Dermis microvascular lymphatic vessel endothelial cell (primary cell): ENCODE results near the gene ING3. TPM values are rescaled to one million over a fixed set of nuclear protein-coding genes. Genes with fewer than 3 reads are reported as not detected.

Experiments
- DNase-seq, 2 donors: peaks; one replicate each; pipeline versions ENCODE4 v3.0.0 to v3.0.0-alpha.2; 2010; ENCODE audit warnings: low read depth in 2 of 2
- total RNA-seq: library from RNA; depleted of rRNA; stranded (reverse); fragments of >200 nt; gene quantifications from 2 replicates; pipeline ENCODE4 v1.2.1, GENCODE V29; 2014

The ING3 gene
- total RNA-seq, 1 donor from 2014 or later, result 21.1 TPM

DNA sequence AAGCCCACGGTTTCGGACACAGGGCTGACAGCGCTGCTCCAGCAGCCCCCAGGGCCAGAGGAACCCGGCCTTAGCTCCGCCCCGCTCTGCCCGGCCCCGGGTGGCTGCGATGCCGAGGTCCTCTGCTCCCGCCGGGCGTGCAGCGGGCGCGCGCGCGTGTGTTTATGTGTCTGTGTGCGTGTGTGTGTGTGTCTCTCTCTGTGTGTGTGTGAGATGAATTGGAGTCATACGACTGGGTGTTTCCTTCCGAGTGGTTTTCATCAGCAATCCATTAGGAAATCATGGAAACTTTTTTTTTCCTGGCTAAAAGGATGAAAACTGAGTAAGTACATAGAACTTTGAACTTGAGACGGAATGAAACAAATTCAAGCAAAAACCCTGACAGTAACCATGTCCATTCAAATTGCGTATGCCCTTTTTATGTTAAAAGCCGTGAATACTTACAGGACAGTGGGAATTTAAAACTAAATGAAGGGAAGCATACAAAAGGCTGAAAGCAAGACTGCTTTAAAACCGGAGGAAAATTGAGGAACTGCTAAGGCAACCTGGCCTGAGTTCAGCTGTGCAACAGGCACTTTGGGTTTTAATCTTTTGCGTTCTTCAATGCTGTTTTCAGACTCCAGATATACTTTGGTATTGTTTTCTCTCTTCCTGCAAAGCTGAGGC is 38.1 kb downstream of the ING3 start, which contains the start of gene CPED1:
Gene CPED1 (plus strand): TSS at position 121 of the 666 bp plus-strand sequence. CDS start 911 bp downstream, outside the sequence.
- DNase-seq, result peak; percentile 67 to 74

DNA sequence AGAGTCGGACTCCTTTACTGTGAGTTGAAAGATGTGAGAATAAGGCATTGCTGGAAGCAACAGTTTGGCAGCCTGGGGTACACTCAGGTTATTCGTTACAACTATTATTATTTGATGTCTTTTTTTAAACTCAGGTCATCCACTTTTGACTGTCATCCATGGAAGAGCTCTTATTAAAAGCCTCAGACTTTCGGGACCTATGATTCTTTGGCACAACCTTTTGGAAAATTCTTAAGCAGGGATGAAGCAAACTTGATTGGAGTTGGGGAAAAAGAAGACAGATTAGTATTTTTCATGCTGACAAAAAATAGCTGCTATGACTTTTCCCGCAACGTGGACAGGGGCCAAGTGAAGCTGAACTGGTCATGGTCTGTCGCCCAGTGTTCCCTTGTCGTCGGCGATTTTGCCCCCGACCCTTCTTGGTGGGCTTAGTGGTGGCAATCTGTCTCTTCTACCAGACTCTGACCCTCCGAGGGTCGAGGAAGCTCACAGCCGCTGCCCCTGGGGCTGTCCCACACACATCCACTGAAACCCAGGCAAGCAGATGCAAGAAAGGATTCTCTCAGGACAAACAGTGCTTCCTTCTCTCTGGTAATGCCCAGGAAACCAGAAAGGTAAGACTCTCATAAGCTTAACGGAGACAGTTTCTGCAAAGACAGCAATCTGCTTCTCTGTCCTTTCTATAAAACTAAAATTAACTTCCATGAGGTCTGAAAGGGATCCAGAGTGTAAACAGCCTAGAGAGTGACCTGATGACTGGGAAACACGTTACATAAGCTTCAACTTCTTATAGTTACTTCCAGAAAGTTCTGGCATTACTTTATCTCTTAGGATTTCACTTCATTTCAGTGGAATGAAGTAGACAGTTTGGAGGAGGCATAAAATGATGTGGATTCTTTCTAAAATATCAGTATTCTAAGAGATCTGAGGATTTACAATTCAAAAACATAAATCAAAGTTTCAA is 39.0 kb downstream of the ING3 start:
- no peak for DNase-seq

DNA sequence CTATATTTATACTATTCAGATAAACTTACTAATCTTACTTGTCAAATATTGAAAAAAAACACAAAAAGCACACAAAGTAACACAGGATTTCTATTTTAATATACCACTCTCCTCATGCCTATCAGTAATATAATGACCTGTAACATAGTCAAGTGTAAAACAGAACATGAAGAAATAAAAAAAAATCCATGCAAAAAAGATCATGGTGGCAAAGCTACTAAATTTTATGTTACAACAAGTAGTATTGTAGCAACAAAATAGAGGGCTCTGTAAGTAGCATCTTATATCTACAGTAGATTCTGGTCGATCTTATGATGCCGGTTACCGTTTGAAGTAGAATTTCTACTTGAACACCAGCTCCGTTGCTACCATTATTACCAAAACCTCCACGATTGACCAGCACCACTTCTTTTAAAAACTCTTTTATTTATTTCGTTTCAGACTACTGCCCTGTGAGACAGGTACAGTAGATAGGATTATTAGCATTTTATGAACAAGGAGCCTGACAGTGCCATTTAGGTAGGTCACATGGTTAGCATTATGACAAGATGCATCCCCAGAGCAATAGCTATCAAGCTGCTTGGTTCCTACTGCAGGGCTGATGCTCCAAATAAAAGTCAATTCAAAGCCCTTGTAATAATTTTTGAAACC is 40.0 kb downstream of the ING3 start:
- DNase-seq, result no peak

DNA sequence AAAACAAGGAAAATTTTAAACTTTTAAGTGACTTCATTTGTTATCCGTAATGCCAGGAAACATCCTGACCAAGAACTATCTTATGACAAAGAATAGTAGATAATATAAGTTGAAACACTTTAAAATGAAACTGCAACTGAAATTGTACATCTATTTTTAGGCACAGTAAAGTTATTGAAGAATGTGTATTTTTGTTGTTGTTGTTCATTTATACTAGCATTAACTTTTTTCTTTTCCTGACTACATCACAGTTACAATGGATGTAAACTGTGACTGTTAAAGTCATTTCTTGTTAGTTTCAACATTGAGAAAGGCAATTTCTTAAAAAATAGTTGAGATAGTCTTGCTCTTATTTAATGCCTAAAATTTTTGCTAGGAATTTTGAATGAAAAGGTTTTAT is 40.6 kb downstream of the ING3 start:
- DNase-seq, result no peak

DNA sequence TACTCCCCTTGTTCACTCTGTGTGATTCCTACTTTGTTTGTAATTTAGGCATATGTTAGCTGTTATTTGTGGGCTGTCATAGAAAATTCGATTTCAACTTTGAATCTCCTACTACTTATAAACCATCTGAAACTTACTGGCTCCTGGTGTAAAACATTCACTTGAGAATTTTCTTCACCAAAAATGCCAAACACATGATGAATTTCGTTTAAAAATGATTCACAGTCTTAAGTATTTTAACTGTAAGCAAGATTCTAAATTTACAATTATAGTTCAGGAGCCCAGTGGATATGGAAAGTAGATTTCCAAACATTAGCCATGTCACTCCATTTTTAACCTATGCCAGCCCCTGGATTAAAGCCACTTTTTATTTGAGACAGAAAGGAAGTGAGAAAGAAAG is 41.0 kb downstream of the ING3 start:
- no peak for DNase-seq

DNA sequence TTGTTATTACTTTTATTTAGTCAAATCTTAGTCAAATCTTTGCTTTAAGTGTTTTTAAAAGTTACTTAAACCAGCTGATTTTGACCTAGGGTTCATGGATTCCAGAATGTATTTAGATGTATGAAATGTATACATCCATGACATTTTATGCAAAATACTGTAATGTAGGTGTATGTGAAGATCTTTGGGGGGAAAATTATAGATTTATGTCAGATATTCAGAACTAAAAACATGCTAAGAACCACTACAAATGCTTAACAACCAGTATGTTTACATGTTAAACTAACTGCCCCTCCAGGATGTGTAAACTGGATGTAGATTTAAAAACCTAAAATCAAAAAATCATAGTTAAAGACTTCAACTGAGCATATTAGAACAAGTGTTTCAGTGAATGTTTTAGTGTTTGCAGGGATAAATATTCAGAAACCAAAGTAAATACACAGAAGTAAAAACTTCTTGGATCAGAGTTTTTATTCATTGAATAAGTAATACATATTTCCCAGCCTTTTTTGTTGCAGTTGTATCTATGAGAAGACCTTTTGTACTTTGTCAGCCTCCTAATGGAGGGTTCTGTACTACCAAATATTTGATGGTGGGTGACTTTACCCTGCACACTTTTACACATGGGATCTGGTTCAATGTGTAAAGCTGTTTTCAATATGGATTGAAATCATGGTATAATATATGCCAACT is 41.8 kb downstream of the ING3 start:
- DNase-seq, result no peak

DNA sequence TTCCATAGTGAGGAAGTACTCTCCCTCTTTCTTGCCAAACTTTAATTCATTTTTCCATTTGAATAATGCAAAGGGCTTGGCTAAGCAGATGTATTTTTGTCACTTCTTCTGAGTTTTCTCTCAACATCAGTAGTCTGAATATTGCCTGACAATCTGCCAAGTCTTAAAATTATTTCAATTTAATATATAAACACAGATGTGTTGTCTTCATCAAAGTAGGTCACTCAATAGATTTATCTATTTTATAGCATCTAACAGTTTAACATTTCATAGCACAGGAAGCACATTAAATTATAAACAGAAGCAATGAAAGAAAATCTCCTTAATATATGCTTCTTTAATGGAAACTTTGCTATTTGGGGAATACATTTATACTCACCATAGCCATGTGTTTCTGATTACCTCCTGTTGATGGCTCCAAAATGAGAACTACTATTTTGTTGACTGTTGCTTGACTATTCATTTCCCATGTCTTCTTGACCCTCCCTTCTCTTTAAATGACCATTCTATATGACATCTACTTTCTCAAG is 42.5 kb downstream of the ING3 start:
- no peak for DNase-seq

DNA sequence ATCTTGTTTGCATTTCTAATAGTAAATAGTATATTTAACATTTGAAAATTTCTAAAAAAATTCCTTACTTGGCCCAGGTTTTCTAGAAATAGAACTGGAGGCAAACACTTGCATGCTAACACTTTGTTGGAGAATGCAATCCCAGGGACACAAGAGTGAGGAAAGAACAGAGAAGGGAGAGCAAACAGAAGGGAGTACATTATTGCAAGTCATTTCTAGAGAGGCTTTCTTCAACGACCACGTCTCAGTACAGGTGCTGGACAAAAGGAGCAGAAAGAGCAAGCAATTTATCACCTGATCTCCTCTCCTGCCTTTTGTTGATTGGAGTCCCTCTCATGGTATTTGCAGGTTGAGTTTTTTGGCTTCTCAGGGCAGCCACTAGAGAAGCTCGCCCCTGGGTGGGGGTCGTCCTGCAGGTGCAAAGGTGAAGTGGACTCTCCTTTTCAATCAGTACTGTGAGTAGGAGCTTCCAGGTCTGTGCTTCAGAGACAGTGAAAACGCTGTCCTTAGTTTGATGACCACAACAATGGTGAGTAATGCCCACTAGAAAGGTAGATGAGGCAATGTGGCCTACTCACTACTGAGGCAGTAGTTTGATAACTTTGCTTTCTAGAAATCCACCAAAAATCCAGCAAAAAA is 43.1 kb downstream of the ING3 start:
- DNase-seq, result no peak

DNA sequence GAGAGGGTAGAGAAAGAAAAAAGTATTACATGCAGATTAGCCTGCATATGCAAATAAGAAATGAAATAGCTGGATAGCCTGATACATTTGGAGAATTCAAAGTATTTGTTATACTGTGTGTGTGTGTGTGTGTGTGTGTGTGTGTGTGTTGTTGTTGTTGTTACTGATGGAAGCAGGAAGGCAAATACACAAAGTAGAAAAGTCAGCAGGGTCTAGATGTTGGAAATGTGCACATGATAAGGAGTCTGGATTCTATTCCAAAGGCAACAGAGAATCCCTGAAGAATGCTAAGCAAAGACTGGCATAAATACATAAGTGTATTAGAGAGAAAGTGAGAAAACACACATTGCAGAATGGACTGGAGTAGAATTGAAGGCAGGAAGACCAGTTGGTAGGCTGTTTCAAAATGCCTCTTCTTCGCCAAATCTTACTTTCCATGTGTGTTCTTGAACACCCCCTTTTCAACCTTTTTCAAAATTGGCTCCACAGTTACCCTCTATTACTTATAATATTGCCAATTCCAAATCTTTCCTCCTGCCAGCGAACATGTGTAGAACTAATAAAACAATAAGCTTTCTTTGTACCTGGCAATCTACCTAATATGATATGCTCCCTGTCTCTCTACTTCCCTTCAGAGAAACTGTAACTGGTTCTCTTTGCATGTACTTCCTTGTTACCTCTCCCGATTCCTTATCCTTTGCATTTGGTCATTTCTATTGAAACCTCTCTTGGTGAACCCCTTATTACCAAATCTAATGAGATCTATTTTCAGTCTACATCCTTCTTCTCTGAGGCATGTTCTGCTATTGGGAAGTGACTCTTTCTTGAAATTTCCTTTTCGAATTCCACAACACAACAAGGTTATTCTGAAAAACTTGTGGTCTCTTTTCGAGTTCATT is 44.2 kb downstream of the ING3 start:
- no peak for DNase-seq

DNA sequence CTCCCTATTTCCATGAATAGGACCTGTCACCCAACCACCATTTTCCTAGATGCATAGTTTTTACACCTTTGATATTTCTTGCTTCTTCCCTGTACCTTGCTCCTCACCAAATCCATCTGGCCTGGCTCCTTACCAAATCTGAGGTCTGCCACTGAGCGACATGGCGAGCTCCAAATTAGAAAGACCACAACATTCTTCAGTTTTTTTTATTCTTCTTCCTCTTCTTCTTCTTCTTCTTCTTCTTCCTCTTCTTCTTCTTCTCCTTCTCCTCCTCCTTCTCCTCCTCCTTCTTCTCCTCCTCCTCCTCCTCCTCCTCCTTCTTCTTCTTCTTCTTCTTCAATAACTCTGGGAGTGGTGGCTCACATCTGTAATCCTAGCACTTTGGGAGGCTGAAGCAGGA is 45.1 kb downstream of the ING3 start:
- DNase-seq, result no peak

DNA sequence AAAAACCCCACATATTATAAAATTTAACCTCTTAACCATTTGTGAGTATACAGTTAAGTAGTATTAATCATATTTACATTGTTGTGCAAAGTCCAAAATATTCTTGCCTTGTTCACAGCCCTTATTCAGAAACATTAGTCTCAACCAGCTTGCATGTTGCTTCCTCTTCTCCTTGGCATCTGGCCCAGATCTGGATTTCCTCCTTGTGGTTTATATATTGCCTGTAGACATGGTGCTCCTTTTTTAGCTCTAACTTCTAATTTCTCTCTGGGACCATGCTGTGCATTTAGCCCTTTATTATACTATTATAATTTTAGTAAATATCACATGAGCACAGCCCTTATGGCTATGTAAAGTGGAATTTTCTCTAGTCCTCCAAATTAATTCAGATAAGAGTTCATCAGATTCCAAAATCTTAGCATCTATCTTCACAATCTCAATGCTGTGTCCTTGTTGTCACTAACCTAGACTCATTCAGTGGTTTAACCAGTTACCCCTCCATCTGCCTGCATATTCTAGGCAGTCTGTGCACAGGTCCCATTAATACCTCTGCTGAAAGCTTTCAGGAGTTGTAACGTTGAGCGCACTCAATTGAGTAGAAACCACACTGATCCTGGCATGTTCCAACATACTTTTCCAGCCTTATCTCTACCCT is 45.9 kb downstream of the ING3 start:
- DNase-seq, result peak in 1 of 2 donors; percentile 84

DNA sequence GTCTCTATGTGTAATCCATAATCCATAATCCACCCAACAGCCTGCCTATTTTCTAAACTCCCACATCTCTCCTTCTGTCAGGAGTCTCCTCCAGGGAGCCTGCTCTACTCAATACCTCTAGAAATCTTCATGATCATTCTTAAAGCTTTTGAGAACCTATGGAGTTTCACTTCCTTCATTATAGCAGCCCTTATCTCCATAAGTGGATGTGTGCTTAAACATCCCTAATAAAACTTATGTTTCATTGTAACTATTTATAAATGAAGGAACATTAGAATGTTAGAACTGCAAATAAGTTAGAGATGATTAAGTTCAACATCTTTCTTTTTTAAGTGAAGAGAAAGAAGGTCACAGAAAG is 46.4 kb downstream of the ING3 start:
- no peak for DNase-seq

DNA sequence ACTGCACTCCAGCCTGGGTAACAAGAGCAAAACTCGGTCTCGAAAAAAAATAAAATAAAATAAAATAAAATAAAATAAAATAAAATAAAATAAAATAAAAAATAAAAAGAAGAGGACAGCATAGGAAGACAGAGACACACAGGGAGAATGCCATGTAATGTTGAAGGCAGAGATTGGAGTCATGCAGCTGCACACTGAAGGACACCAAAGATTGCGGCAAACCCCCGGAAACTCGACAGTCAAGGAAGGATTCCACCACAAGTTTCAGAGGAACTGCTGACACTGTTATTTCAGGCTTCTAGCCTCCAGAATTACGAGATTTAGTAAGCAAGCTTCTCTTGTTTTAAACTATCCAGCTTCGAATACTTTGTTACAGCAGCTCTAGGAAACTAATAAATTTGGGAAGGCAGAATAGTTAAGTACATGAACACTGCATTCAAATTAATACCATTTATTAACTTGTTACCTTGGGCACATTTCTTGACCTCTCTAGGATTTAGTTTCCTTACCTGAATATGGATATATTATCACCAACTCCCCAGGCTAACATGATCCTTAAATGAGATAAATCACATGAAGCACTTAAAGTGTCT is 47.4 kb downstream of the ING3 start:
- no peak for DNase-seq

DNA sequence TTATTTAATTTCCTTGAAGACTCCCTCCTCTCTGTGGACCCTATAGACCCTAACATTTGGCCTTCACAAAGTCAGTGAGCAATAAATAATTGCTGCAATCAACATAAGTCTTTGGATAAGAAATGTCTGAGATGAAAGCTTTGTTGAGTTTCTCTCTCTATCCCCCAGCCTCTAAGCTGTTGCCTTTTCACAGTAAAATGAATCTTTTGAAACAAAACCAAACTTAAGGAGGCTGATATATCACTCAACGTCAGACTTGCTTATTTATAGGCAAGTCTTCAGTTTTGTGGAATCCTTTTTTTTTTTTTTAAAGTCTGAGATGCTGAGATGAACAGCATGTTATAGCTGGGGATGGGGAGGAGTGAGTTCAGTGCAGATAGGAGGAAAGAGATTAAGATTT is 47.9 kb downstream of the ING3 start:
- no peak for DNase-seq

DNA sequence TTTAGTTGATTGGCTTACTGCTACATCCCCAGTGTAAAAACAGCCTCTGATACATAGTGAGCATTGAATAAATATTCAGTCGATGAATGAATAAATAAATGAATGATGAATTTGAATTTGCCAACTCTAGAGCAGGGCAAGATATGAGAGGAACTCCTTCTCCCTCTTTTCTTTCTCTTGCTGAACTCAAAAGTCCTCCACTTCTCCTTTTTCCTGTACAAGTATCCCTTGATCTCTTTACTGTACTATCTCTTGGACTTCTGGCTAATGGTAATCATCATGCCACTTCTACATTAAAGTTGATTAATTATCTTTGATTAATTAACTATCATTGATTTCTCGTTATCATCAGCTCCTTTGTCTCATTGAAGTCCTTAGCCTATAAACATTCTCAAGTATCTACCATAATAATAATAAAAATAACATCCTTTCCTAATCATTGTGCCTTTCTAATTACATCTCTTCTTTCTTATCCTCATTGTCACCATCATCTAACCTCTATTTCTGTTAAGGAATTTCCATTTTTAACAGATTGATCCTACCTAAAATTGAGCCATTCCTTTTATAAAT is 48.5 kb downstream of the ING3 start:
- no peak for DNase-seq

DNA sequence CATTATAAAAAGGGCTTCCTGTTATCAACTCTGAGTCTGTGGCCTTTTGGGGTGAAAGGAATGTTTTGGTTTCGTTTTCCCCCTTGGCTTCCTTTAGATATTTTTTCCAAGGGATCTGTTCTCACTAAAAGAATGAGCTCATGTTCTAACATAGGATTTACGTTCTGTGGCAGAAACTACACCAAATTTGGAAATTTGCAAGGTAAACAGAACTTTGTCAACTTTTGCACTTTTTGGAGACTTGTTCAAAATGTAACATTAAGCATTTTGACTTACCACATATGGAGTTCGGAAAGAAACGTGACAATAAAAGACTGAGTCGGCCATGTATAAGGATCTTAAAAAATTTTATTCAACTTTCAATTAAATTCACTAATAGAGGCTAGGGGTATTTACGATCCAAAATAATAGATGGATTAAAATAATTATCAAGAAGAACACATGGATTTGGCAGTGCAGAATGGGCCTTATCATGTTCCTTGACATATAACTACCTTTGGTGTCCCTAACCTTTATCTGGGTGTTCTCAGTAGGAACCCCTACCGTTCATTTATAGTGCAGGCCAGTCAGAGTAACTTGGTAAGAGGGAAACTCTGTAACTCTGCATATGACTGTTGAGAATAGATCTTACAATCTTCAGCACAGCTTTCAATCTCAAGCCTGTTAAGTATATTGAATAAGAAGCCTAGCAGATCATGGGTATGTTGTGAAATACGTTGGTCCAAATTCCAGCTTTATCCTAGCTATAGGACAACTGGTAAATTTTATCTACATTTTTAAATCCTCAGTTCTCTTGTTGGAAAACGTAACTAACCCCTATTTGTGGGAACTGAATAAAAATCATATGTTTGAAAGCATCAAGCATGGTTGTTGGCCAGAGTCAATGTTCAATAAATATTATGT is 49.8 kb downstream of the ING3 start:
- peak; percentile 41 to 55 for DNase-seq

DNA sequence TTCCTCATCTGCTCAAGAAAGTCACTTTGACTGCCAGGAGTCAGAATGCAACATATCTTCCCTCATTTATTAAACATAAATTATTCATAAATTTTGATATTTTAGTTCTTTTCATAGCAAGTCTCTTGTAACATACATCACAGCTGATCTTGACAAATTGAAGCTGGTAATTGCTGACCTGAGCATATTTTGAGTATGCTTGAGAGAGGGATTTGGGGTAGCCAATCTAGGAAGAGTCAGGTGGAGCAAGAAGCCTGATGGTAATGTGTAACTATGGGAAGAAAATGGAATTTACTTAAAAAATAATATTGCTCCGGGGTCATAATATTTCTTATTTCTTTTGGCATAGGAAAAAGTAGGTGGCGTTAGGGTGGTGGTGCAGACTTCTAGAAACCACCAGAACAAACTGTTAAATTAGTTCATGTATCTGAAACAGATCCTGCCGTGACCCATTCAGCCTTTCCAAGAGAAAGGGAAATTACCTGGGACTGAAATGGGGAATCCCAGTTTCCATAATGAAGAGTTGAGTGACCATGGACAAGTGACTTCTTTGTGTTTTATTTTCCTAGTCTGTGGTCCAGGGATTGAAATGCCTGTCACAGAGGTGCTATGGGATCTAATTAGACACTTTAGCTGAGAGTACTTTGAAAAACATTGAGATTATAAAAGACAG is 50.8 kb downstream of the ING3 start:
- DNase-seq, result no peak
